GM19324 (cell line): ENCODE results near the gene DDX60.
"Not testable (repeated sequence)": the region's sequence is repeated elsewhere in the genome, so short reads cannot be mapped to it uniquely, and the experiment has no call there.

Experiments used
- ATAC-seq: cut with Tn5 transposase; IDR thresholded peaks from one replicate; pipeline ENCODE4 v1.9.1; 2021; ENCODE audit warnings: mild to moderate bottlenecking, moderate library complexity; ENCODE audit not compliant: unreplicated experiment, low FRiP score

Gene DDX60

GRCh38 chr4:168218645-168219044 lies 99.9 kb downstream of the DDX60 start:
- ATAC-seq, result no peak

GRCh38 chr4:168213511-168213910 lies 105.0 kb downstream of the DDX60 start:
- ATAC-seq, result not testable (repeated sequence)

- no peak for ATAC-seq
Observed at GRCh38 chr4:168212656-168213055, 105.9 kb downstream of the DDX60 start.

GRCh38 chr4:168208957-168209614 lies 109.5 kb downstream of the DDX60 start:
- no peak for ATAC-seq

GRCh38 chr4:168203233-168203911 lies 115.2 kb downstream of the DDX60 start:
- no peak for ATAC-seq

GRCh38 chr4:168200685-168201084 lies 117.9 kb downstream of the DDX60 start:
- no peak for ATAC-seq

DNA sequence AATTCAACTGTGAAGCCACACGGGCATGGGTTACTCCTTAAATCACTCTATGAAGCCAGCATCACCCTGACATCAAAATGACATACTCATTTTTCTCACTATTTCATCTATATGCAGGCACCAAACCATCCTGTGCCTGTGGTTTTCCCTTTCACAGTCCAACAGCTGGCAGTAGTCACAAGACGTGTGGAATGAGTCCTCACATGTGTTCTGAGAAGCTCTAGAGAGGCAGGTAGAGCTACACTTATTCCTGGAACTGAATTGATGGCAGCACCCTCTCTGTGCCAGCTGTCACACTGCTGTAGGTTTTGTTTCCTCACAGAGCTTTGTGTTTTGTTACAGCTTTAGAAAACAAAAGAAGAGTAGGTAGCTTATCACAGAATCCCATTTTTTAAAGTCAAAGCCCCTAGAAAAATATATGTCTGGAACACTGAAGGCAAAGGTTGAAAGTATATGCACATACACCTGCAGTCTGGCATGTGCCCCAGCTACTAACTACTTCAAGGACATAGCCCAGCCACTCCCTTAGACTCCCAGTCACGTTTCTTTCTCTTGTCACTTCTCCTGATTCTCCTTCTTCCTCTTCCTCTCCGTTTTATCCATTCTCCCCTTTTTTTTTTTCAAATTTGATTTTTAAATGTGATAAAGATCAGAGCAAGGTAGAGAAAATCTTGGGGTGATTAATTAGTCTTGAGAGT lies 119.1 kb downstream of the DDX60 start:
- no peak for ATAC-seq

- ATAC-seq, result no peak
Observed at GRCh38 chr4:168197926-168198325, 120.6 kb downstream of the DDX60 start.

DNA sequence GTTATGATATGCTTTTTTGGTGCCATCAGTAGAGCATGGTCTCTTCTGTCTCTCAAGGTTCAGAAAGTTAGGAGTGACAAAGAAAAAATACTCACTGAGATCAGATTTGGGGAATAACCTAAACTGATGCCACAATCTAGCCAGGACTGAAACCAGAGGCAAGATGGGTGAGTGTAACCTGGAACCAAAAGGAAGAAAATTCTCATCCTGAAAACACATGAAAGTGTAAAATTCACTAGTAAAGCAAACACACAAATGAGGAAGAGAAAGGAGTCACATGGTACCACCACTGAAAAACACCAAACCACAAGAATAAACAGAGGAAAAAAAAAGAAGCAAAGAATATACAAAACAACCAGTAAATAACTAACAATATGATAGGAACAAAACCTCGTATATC lies 129.8 kb downstream of the DDX60 start:
- ATAC-seq, result no peak

DNA sequence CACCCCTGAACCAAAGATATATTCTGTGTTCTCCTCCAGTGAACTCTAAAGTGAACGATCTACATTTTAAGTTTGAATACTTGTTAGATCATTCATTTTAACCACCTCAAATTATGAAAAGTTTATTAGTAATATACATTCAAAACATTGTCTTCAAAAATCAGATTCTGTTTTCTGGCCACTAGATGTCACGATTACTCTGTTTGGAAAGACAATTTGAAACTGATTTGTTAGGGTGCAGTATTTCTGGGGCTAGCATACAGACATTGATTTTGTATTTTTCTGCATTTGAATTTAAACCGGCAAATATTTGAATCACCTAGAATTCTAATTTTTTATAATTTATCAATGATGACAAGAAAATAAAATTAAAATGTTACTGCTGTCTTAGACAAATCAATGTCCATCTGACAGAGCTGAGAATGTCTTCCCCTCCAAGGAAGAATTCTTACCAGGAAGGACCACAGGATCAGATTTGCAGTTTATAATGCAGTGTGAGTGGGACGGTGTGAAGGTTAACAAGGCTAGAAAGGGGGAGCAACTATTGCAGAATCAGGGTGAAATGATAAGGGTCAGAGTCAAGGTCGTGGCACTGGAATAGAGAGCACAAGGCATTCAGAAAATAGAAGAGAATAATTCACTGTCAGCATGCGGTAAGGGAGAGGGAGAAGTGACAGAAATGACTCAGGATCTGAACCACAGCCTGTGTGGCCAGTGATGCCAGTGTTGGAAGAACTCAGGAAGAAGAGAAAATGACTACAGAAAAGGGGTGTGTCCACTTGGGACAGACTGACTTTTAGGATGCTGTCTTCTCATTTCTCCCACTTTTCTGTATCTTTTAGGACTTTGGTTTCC lies 134.6 kb downstream of the DDX60 start:
- no peak for ATAC-seq

DNA sequence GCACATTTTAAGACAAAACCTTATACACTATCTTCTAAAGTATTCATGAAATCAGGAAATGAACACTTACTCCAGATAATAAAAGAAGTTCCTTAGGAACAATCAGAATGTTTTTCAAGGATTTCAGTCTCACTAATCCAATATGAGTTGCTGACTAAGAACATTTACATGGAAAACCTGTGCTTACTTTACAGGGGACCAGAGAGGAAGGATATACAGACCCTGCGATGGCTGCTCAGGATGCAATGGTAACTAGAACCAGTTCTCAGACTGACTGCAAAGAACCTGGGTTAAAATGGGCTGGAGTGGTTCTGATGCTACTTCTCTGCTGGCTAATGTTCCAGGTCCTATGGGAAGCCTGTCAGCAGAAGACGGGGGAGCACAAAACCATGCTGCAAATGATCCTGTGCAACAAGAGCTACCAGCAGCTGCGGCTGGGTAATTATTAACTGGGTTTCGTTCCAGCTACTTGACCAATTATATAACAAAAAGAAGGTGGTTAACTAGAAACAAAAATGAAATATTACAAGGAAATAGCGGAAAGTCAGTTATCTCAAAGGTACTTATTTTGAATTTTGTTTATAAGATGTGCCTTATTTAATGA lies 140.9 kb downstream of the DDX60 start:
- no peak for ATAC-seq

DNA sequence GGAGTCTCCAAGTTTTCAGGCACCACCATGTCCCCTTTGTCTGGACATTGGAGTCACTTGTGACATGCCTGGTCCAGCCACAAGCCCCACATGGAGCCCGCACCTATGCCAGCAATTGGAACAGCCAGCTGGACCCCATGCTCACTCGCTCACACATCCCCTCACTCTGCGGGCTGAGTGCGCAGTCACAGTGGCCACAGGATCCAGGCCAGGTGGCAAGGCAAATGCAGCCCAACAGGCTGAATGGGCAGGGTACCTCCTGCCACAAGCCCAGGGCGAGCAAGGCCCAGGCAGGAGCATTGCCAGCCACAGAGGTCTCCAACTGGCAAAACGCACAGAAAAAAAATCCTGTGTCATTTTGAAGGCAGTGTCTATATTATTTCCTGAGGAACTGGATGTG lies 144.2 kb downstream of the DDX60 start:
- no peak for ATAC-seq

DNA sequence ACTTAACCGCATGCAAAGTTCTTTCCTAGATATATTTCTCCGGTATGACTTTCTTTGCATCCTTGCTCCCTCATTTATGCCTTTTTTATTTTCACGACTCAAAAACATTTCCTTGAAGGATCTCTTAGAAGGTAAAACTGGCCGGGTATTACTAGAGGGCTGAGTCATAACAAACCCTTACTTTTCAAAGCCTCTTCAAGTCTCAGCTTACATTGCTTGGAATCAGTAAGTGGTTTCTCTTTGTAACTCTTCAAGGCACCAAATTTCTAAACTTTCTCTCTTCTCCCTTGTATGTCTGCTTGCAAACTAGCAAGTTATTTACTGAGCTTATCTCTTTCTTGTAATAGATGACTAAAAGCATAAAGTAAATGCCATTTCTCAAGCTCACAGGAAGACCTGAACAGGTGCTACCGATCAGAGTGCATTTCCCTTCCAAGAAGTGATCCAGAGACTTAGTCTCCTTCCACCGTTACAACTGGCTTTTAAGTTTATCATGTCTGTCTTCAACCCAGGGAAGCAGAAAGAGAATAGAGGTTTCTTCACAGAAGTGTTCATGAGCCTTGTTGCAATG lies 150.8 kb downstream of the DDX60 start:
- ATAC-seq, result no peak
